HPDE6-E6E7 (cell line): ENCODE measurements around the gene LRCH3.

Source experiments
- DNase-seq: peaks from one replicate; pipeline ENCODE4 v3.0.0; 2011; ENCODE audit warnings: missing footprints; ENCODE audit errors: extremely low spot score

Gene LRCH3

GRCh38 chr3:197791892-197792647 lies 1.0 kb downstream of the LRCH3 start:
- DNase-seq = no peak

- DNase-seq = peak; percentile 58
Measured at GRCh38 chr3:197793247-197793646, 2.2 kb downstream of the LRCH3 start.

GRCh38 chr3:197794115-197794514 lies 3.1 kb downstream of the LRCH3 start:
- no peak for DNase-seq

GRCh38 chr3:197795200-197795599 lies 4.1 kb downstream of the LRCH3 start:
- no peak for DNase-seq

DNA sequence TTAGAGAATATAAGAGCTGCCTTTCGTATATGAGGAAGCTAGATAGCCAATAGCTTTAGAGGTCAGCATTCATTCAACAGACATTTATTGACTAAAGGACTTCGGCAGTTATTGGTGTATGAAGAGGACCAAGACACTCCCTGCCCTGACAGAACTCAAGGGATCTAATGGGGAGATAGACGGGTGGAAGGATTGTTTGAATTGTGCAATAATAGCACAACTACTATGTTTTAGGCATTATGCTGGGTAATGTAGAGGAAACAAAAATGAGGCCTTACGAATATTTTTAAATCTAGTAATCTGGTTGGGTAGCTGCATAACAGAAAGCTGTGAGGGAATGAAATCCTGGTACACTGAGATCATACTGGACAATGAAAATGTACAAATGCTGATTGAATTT lies 5.0 kb downstream of the LRCH3 start:
- DNase-seq = no peak

GRCh38 chr3:197798863-197799262 lies 7.8 kb downstream of the LRCH3 start:
- no peak for DNase-seq

- DNase-seq = no peak
Measured at GRCh38 chr3:197800379-197800778, 9.3 kb downstream of the LRCH3 start.

GRCh38 chr3:197801891-197802778 lies 11.1 kb downstream of the LRCH3 start:
- DNase-seq = no peak

DNA sequence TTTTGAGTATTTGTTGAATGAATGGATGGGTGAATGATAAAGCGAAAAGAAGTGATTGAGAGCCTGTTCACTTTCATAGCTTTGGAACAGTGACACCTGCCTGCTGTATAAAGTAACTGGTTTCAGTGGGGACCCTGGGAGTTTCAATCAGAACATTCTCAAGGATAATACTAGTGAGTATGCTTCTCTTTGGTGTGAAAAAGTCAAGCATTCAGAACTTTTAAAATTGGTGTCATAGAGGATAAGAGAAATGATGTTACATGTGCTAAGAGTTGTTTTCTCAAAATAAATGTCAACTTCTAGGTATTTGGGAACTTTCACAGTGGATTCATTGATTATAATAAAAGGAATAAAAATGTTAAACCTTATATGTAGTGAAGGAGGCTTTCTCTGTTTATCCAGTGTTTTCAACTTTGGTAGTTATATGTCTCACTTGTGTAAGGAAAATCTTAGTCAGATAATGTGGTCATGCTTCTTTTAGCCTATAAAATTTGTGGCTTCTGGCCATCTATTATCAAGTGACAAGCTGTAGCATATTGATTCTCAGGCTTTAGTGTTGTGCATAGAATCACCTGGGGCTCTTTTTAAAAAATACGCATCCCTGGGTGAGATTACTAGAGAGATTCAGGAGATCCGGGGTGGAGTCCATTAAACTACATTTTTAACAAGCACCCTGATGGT lies 11.9 kb downstream of the LRCH3 start:
- DNase-seq = no peak

- no peak for DNase-seq
Measured at GRCh38 chr3:197804511-197804910, 13.5 kb downstream of the LRCH3 start.

GRCh38 chr3:197807969-197808587 lies 17.0 kb downstream of the LRCH3 start:
- no peak for DNase-seq

DNA sequence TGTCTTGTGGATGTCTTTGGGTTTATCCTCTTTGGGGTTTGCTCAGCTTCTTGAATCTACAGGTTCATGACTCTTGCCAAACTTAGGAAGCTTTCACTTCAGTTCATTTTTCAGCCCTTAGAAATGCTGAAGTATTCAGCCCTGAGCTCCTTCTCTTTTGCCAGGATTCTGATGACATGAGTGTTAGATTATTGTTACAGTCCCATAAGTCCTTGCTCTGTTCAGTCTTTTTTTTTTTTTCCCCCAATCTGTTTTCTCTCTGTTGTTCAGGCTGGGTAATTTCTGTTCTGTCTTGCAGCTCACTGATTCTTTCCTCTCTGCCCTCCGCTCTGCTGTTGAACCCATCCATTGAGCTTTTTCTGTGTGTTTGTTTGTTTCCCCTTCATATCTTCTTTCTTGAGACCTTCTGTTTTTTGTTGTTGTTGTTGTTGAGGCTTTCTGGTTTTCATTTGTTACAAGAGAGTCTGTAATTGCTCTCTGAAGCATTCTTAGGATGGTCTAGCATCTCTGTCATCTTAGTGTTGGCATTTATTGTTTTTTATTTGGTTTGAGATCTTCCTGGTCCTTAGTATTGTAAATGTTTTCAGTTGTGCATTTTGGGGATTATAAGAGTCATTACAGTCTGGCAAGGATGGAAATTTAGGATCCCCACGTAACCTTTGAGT lies 18.4 kb downstream of the LRCH3 start:
- no peak for DNase-seq

- no peak for DNase-seq
Measured at GRCh38 chr3:197810901-197811300, 19.8 kb downstream of the LRCH3 start.

DNA sequence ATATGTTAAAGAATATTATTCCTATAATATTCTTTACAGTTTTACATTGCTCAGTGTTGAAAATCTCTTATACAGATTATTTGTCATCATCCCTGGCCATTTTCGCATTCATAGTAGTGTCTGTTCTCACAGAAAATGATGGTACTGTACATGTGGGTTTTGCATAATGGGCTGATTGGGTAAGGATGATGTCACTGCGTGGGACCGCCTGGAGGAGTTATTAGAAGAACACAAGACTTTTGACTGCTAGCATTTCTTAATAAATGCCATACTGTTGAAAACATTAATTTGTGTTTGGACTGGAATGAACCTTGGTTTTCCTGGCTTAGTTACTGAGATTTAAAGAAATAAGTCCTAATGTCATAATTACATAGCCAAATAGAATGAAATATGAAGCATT lies 20.3 kb downstream of the LRCH3 start:
- no peak for DNase-seq

GRCh38 chr3:197814372-197814771 lies 23.3 kb downstream of the LRCH3 start:
- DNase-seq = no peak

DNA sequence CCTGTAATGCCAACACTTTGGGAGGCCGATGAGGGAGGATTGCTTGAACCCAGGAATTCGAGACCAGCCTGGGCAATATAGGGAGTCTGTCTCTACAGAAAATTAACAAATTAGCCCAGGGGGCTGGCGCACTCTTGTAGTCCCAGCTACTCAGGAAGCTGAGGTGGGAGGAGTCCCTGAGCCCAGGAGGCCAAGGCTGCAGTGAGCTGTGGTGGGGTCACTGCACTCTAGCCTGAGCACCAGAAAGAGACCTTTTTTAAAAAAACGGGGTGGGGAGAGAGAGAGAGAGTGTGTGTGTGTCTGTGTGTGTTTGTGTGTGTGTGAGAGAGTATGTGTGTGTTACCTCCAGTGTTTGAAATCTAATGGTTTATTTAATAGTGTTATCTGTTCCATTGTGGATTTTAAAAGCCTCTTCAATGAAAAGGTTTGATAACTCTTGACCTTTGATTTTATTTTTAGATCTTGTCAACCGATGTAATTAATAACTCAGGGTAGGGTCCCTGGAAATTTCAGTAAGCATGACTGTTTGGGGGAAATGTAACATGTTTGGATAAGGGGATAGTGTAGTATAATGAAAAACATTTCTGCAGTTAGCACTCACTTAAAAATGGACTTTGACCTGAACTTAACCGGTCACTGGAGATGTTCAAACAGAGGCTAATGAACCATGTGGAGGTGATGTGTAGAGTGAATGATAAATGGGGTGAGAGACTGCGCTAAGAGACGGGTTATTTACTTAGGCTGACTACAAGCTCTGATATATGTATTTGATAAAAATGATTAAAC lies 29.7 kb downstream of the LRCH3 start:
- DNase-seq = no peak

- no peak for DNase-seq
Measured at GRCh38 chr3:197829397-197830045, 38.5 kb downstream of the LRCH3 start.

DNA sequence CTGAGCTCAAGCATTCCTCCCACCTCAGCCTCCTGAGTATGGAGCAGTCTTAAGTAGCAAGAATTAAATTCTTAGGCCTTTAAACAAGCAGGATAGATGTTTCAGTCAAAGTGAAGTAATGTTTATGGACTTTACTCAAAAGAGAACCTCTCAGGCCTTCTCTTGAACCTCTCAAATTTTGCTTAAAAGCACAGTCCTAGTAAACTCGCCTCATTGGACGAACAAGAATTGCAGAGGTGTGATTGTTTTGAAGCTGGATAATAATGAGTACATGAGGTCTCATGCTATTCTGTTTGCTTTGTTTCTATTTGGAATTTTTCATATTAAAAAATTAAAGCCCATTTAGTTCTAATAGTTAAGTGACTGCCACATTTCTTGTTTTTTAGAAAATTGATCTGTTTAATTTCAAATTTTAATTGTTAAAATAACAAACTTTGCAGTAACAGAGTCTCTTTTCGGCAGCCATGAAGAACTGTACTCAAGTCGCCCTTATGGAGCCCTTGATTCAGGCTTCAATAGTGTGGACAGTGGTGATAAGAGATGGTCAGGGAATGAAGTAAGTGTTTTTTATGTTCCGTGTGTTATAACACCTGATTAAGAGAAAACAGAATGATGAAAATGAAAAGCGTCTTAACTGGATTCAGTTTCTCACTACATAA lies 39.4 kb downstream of the LRCH3 start:
- no peak for DNase-seq

GRCh38 chr3:197830967-197831313 lies 39.9 kb downstream of the LRCH3 start:
- no peak for DNase-seq
